GM19035 (cell line): ENCODE data around the gene LRP1.

ENCODE experiments used
- ATAC-seq: cut with Tn5 transposase; IDR thresholded peaks from one replicate; pipeline ENCODE4 v1.9.1; 2021; ENCODE audit not compliant: unreplicated experiment

LRP1 gene

DNA sequence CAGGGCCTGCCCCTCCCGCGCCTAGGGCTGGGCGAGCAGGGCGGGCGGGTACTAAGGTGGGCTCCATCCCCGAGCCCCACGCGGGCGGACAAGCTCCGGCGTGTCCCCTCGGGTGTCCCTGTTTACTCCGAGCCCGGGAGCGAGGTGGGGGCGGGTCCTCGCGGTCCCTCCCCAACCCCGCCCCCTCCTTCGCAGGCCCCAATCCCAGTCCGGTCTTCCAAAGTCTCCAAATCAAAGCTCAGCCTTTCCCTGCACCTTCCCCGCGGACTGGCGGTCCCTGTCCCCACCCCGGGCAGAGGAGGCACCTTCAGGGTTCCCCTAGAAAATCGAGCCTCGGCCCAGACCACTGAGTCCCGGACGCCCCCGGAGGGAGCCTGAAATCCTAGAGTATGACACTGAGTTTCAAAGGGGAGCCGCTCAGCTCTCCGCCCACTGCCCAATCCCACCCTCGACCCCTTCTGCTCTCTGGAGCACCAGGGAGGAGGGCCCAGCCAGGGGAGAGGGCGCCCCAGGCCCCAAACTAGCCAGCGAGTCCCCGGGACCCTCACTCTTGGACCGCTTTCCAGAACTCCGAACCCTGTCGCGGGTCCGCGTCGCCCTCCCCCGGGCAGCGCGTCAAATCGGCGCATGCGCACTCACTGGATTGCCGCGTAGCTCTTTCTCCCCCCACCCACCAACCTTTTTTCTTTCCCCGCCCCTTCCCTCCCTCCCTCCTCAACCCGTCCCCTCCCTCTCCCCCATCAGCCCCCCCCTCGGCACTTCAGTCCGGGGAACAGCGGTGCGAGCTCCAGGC, at the start of gene LRP1:
Gene LRP1 (plus strand): TSS at position 758 of the 793 bp plus-strand sequence. CDS start 482 bp downstream, outside the sequence.
- ATAC-seq = peak; percentile 31

DNA sequence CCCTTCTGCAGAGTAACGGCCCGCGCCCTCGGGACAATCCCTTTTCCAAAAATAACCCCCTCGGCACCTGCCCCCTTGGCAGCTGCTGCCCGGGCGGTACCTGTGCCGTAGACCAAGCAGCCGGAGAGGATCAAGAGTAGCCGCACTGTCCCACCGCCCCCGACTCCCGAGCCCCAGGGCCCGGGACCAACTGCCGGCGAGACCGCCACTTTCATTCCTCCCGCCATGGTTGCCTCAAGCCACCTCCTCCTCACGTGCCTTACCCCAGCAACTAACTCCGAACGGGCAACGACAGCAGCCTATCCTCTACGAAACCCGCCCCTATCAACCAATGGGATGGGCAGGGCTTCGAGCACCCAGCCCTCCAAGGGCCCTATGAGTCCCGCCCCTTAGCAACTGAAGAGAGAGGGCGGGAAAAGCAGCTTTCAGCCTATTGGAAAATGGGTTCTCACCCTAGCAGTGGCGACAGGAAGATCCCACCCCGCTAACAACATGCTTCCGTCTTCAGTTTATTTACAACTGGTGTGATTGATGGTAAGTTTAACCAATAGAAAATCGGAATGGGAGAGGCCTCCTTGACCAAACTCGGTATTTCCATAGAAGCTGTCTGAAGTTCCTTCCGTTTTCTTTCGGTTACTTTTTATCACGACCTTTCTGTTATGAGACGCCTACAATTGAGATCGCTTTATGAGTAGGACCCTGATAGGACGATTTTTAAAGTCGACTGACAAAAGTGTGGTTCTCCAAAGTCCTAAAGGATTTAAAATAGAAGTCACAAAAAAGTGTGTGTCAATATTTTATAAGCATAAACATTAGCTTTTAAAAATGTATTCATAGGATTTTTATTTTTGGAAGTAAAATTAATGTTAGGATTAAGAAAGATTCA, 49.5 kb upstream of the LRP1 start, which contains the start of gene NEMP1:
Gene NEMP1 (minus strand): TSS at position 273 of the 886 bp plus-strand sequence. CDS start 46 bp downstream, at position 227.
- peak; percentile 97 for ATAC-seq

- ATAC-seq = no peak
These were observed 48.5 kb upstream of the LRP1 start for GRCh38 chr12:57079821-57080220.

- ATAC-seq = no peak
These were observed 47.4 kb upstream of the LRP1 start for GRCh38 chr12:57080855-57081254.

DNA sequence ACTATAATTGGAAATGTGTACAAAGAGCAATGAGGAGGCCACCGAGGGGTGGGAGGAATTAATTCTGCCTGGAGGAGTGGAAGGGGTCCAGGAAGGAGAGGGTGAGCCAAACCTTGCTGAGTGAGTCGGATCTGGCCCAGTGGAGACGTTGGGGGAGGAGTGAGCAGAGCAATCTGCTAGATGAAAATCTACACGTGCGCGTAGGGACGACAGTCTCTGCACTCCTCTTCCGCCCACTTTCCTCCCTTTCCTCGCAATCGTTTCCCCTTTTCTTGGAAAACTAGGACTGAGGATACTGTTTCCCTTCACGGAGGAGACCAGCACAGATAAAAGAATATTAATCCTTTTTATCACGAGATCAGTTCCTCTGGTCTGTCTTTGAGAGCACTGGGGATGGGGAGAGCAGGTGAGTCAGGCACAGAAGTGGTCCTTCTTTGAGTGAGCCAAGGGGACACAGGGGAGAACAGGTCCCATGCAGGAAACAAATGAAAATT, 42.2 kb upstream of the LRP1 start:
- ATAC-seq = no peak

DNA sequence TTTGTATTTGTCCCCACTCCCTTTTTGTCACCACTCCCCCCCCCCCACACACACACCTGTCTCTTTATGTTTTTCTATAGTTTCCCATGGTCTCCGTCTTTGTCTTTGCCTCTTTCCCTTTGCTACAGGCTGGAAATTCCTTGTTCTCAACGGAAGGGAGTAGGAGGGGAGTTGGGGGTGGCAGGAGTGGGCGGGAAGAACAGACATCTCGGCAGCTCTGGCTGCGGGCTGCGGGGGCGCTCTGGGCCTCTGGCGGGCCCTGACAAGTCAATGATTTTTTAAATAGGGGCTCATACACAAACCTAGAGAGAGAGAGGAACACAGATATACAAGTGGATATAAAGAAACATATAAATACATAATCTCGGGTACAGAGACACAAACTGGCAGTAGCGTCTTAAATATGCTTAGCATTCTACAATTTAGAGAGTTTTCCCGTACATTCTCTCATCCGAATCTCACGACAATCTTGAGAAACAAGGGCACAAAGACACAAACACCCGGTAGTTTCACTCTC, 41.7 kb upstream of the LRP1 start:
- no peak for ATAC-seq

- ATAC-seq = peak; percentile 28
These were observed 41.1 kb upstream of the LRP1 start for GRCh38 chr12:57087010-57087690.

DNA sequence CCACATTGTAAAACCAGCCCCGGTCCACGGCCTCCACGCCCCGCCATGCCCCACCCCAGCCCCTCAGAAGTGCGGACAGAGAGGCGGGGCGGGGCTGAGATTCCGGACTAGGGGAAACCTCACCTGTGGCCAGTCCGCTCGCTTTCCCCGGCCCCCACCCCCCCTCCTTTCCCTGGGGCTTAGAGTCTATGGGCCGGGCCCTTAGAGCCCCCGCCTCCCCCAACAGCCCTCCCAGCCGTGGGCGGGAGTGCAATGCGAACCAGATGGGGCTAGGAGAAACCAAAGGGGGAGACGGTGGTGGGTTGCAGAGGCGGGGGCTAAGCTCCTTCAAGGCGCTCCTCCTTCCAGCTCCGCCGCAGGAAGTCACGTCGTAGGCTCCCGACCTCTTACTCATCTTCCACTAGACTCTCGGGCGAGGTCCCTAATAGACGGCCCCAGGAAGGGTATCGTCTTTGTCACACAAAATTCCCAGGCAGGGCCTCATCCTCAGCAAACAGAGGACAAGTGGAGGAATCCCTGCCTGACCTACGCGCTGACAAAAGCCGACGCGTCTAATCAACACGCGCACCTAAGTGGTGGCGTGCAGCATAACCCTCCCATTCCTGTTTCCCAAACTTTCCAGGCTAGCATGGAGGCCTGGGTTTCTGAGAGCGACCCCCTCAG, 40.5 kb upstream of the LRP1 start:
- ATAC-seq = peak; percentile 28

GRCh38 chr12:57088354-57089270, 39.7 kb upstream of the LRP1 start, which contains the start of gene NAB2:
NAB2 (plus strand) TSS chr12:57089114; CDS start chr12:57089272, 158 bp downstream.
- ATAC-seq = peak; percentile 64

DNA sequence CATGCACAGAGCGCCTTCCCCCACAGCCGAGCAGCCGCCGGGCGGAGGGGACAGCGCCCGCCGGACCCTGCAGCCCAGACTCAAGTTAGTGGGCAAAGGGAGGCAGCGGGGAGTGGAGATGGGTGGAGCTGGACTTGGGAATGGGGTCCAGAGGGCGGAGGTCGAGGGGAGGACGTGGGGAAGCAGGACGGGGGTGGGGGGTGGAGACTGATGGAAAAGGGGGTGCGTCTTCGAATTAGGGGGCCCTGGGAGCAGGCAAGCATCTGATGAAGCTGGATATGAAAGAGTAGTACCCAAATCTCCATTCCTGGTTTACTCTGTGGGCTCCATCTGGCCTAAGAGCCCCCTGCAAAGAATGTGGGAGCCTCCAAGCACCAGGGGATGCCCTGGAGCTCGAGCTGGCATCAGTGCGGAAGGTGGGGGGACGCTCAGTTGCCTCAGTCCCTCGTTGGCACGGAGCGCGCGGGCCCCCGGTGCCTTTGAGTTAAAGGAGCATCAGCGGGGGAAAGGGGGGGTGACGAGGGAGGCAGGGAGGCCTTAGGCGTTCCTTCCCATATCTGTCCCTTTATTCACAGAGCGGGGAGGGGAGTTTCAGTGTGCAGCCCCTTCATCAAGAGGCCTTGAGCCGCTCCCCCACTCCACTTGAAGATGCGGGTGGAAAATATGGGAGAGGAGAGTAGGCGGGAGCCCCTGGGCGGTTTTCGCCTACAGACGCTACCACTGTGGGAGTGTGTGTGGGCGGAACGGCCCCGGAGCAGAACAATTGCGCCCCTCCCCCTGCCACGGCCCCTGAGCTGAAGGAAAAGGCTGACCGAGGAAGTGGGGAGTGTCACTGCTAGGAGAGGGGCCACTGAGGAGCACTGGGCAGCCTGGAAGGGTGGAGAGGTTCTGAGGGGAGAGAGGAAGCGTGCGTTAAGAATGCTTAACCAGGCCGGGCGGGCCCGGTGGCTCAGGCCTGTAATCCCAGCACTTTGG, 38.7 kb upstream of the LRP1 start:
- ATAC-seq = no peak

- ATAC-seq = no peak
These were observed 37.8 kb upstream of the LRP1 start for GRCh38 chr12:57090490-57090889.

GRCh38 chr12:57090924-57091637, 37.2 kb upstream of the LRP1 start:
- no peak for ATAC-seq

- ATAC-seq = no peak
These were observed 36.4 kb upstream of the LRP1 start for GRCh38 chr12:57091638-57092528.

DNA sequence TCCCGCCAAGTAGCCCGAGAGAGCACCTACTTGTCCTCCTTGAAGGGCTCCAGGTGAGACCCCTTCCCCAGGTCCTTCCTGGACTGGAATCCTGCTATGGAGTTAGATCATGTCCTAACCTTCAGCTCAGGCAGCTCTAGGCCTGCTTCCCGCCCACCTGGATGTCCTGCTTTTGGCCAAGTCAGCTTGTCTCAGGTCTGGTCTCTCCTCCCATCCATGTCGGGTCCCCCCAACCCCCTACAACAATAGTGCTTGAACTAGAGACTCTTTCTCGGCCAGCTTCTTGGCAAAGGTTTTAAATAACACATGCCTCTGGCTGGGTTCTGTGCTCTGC, 35.8 kb upstream of the LRP1 start:
- no peak for ATAC-seq

DNA sequence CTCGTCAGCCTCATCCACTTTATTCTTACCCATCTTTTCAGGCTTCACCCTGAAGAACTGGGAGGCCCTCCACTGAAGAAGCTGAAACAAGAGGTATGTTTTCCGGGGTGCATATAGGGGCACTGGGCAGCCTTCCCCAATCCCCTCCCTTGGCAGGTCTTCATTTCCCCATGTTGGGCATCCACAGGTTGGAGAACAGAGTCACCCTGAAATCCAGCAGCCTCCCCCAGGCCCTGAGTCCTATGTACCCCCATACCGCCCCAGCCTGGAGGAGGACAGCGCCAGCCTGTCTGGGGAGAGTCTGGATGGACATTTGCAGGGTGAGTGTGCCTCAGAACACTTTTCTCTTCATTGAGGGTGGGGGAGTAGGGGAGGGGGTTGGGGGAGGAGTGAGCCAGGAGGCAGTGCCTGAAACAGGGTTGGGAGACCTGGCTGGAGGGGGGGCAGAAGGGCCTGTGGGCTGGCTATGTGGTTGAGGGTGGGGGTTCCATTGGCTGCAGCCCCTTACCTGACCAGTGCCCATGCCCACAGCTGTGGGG, 35.3 kb upstream of the LRP1 start:
- ATAC-seq = no peak
